Muscle of arm (tissue), 12 donors: ENCODE measurements around the gene EMX2. TPM values are rescaled to one million over a fixed set of nuclear protein-coding genes. Genes with fewer than 3 reads are reported as not detected.
A peak's percentile ranks its signal among the peaks of the same experiment; 100 is the strongest.
"Not testable (repeated sequence)": the region's sequence is repeated elsewhere in the genome, so short reads cannot be mapped to it uniquely, and the experiment has no call there.

ENCODE experiments used
- DNase-seq: peaks from one replicate; pipeline ENCODE4 v3.0.0-alpha.2; 2013
- polyA plus RNA-seq, 12 donors: library from polyadenylated mRNA; unstranded; fragments of 120-200 nt; gene quantifications; one replicate each; pipeline ENCODE4 v1.2.1, GENCODE V29; 2013; ENCODE audit not compliant: insufficient read length in 12 of 12

The EMX2 gene
- polyA plus RNA-seq, 12 donors: 3.9 to 24.1 (median 12.3) TPM; not detected in 1

DNA sequence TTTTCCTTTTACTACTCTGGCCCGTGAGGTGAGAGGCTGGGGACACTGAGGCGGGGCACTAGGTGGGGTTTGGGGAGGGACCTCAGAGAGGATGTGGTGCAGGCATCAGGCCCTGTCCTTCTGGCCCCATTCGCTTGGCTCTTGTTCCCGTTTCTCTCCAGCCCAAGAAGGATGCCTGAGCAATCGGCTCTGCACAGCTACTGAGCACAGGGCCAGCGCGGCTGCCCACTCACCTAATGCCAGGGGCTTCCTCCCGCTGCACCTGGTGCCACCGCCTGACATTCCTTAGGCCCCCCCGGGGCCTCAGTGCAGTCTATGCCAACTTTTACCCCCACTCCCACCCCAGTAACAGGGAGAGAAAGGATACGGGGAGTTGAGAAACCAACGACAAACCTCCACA, 12.5 kb downstream of the EMX2 start:
- DNase-seq: no peak

GRCh38 chr10:117555863-117556262, 13.3 kb downstream of the EMX2 start:
- DNase-seq: no peak

DNA sequence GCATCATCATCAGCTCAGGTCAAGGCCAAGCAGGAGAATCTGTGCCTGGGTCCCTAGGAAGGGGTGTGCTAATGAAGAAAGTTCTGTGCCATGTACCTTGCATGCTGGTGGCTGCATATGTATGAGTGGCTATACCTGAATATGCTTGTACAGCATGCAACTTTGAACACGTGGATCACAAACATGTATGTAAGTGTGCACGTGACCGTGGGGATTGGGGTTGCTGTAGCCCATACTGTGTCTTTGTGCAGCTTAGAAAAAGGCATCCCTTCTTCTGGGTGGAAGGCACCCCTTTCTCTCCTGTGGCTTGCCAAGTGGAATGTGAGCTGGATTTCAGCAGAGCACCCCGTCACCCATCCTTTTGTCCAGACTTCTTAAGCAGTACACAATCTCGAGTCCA, 13.8 kb downstream of the EMX2 start:
- no peak for DNase-seq

- no peak for DNase-seq
Observed at GRCh38 chr10:117559712-117560111, 17.2 kb downstream of the EMX2 start.

- no peak for DNase-seq
Observed at GRCh38 chr10:117560942-117561341, 18.4 kb downstream of the EMX2 start.

DNA sequence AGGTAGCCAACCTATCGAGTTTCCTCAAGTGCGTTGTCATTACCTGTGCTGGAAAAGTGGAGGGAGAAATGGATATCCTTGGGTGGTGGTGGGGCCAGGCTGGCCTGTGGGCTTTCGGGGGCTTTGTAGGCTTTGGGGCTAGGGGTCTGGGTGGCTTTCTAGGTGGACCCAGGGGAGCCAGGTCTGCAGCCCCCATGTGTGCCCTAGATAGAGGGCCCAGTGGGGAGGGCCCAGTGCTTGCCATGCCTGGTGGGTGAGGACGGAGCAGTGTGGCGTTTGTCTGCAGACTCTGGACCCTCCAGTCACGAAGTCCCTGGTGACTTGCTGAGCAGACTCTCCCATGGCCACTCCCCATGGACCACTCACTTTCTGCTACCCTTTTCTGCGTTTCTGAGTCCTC, 19.7 kb downstream of the EMX2 start:
- DNase-seq: no peak

DNA sequence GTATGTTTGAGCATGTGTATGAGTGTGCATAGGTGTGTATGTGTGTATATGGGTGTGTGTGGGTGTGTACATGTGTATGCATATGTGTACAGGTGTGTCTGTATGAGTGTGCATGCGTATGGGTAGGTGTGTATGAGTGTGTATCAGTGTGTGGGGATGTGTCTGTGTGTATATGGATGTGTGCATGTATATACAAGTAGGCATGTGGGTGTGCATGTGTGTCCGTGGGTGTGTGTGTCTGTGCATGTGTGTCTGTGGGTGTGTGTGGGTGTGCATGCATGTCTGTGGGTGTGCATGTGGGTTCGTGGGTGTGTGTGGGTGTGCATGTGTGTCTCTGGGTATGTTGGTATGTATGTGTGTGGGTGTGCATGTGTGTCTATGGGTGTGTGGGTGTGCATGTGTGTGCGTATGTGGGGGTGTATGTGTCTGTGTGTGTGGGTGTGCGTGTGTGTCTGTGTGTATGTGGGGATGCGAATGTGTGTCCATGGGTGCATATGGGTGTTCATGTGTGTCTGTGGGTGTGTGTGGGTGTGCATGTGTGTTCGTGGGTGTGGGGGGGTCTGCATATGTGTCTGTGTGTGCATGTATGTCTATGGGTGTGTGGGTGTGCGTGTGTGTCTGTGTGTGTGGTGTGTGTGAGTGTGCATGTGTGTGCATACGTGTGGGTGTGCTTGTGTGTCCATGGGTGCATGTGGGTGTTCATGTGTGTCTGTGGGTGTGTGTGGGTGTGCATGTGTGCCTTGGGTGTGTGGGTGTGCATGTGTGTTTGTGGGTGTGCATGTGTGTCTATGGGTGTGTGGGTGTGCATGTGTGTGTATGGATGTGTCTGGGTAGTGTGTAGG, 20.6 kb downstream of the EMX2 start:
- no peak for DNase-seq

DNA sequence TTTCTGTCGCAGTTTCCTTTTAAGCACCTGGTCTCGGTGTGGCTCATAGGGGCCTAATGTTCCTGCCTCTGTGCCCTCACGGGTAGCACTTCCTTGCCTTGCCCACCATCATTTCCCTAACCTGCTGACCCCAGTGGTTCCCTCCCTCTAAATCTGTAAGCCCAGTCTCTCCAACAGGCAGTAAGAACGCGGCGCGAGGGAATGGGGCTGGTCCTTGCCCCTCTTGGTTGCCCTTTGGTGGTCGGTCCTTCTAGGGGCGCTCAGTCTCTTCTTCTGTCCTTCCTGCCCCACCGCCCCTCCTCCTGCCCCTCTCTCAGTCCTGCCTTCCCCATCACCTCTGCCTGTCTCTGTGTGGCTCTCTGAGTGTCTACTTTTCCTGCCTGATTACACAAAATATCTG, 21.2 kb downstream of the EMX2 start:
- DNase-seq: no peak

DNA sequence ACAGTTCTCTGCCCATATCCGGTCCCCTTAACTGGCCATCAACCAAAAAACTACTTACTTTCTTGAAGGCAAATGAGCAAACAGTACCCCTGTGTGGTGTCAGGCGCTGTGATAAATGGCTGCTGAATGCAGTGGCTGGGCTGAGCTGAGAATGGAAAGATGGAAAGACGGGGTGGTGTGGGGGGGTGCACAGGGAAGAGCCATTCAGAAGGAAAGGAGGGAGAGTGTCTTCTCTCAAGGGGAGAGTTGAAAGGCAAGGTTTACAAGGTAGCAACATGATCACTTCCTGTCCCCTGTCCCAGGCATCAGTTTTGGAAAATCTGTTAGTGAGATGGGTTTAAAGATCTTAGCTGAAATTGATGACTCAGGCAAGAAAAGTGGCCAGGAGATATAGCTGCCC, 22.5 kb downstream of the EMX2 start:
- no peak for DNase-seq

- peak; percentile 44 for DNase-seq
Observed at GRCh38 chr10:117568334-117568733, 25.8 kb downstream of the EMX2 start.

GRCh38 chr10:117569610-117570390, 27.3 kb downstream of the EMX2 start:
- peak; percentile 27 for DNase-seq

DNA sequence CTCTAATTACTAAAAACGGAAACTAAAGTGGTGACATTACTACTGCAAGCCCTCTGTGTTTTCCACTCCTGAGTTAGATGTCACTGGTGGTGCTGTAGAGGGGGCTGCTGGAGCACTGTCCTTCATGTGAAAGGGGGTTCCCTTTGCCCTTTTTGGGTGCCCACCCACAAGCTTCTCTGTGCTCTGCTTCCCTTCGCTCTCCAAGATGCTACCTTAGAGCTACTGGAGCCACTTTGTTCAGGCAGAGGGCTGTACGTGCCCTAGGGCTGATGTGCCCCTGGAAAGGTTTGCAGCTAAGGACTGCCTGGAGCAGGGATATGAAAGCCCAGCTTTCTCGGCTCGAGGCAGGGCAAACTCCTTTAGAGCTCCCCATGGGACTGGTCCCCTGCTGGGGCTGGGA, 28.3 kb downstream of the EMX2 start:
- no peak for DNase-seq

DNA sequence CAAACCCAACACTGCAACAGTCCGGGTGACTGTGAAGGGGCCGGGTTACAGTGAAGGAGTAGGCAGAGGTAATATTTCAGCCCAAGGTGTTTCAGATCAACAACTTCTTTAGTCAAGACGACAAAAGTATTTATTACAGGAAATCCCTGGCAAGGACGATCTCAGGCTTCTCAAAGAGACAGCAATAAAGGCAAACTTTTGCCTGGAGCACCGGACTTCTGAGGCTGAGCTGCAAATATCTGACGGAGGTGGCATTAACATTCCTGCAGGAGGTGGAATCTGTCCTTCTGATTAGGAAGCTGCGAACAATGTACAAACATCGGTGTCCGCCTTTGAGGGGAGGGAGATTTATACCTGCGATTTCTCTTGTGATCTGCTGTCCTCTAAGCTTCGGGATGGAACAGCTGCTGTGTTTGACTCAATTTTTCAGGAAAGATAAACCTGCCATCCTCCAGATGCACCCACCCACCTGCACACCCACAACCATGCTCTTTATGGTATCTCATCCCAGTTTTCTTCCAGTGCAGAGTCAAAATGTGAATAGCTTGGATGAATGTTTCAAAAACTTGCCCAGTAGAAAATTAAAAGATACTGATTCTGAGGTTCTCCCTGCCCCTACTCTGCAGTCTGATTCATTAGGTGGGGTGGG, 32.1 kb downstream of the EMX2 start:
- DNase-seq: no peak

- no peak for DNase-seq
Observed at GRCh38 chr10:117578490-117578889, 35.9 kb downstream of the EMX2 start.

- no peak for DNase-seq
Observed at GRCh38 chr10:117578999-117579590, 36.5 kb downstream of the EMX2 start.

DNA sequence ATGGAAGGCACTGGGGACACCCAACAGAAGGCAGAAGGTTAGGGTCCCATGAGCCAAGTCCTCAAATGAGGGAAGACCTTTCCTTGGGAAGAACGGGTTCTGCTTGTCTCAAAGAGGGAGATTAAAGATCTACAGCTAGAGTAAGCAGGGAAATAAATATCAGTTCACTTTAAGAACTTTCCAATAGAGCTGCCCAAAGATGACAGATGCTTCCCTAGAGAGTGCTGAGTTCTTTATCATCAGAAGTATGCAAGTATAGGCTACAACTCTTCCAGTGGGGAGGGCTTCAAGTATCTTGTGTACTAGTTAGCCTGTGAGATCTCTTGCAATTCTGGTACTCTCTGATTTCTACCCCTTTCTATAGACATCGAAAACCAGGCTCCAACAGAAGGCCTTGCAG, 39.4 kb downstream of the EMX2 start:
- peak; percentile 48 for DNase-seq

DNA sequence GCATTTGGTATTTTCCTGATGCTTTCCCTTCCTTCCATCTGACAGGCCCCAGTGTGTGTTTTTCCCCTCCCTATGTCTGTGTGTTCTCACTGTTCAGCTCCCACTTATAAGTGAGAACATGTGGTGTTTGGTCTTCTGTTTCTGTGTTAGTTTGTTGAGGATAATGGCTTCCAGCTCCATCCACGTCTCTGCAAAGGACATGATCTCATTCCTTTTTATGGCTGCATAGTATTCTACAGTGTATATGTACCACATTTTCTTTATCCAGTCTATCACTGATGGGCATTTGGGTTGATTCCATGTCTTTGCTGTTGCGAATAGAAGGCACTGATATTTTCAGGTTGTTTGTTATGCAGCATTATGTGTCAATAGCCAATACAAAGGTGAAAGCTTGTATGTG, 42.3 kb downstream of the EMX2 start:
- DNase-seq: not testable (repeated sequence)

GRCh38 chr10:117587036-117587435, 44.5 kb downstream of the EMX2 start:
- no peak for DNase-seq

DNA sequence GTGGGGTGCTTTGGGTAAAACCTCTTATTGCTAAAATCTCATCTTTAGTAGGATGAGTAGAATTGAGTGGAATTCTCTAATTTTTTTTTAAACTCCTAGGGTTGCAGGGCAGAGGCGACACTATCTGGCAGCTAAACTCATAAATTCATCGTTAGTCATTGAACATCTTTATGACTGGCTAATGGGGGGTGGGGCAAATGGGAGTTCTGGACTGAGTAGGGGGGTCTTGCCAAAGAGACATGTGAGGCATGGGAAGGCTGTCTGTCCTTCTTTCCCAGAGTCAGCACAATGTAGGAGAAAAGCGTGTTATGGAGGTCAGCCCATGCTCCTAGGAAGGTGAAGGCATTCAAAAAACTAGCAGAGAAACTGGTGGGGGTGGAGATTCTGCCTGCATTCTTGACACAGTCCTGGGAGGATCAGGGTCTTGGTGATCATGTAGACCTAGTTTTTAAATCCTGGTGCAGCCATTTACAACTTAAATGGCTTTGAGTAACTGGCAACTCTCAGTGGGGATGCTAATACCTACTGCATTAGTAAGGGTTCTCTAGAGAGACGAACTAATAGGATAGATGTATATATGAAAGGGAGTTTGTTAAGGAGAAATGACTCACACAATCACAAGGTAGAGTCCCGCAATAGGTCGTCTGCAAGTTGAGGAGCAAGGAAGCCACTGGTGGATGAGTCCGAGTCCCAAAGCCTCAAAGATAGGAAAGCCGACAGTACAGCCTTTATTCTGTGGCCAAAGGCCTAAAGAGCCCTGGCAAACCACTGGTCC, 47.7 kb downstream of the EMX2 start:
- no peak for DNase-seq

DNA sequence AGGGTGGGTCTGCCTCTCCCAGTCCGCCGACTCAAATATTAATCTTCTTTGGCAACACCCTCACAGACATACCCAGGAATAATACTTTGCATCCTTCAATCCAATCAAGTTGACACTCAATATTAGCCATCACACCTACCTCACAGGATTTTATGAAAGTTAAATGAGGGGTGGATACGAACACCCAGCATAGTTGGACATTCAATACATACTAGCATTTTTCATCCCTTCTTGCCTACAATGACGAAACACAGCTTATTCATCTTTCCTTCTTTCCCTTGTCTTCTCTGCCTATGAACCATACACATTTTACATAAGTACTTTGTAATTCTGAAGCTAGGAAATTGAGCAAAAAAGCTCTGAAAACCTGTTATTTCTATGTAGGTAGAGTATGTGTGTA, 48.5 kb downstream of the EMX2 start:
- no peak for DNase-seq

DNA sequence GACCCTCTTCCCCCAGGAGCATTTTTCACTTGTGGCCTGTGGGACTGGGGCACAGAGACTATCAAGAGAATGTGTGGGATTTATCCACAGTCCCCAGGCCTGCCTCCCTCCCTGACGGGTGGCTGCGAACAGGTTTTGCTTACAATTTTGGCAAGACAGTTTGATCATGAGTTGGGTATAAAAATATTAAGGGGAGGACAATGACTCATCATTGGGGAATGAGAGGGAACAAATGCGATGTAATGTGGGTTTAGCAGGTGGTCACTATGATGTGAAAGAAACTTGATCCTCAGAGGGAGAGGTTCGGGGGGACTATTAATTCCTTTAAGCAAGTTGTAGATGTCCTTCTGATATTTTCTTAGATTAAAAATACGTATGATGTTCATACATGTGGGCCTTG, 52.2 kb downstream of the EMX2 start:
- DNase-seq: no peak

DNA sequence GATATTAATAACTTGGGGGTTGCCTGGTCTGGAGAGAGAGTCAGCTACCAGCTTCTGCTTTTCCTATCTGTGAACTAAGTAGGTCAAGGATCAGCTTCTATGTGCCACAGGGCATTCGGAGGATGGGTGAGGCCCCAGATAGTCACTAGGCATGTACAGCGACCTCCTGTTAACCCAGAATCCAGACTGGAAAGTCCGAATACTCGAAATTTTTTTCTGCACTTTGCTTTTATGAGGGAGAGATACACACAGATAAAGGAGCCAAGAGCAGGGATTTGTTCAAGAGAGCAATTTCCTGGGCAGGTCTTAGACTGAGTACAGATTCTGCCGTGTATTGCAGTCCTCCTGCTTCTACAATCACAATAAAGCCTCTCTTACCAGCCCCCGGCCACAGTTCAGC, 54.2 kb downstream of the EMX2 start:
- no peak for DNase-seq
